Nephron (organoid): ENCODE results near the gene TRPC4AP.

Source experiments
- H3K27ac Mint-ChIP-seq, 3 experiments: 2 replicates each; pipeline ENCODE4 v1.8.0; 2020; ENCODE audit warnings: mixed read lengths in 3 of 3, mild to moderate bottlenecking in 2 of 3, moderate library complexity in 1 of 3
- H3K27me3 Mint-ChIP-seq: 2 replicates; pipeline ENCODE4 v1.8.0; 2021; ENCODE audit warnings: low read depth, mild to moderate bottlenecking, moderate library complexity, mixed read lengths
- H3K36me3 Mint-ChIP-seq: 2 replicates; pipeline ENCODE4 v1.8.0; 2020; ENCODE audit warnings: low read depth, mixed read lengths
- H3K4me1 Mint-ChIP-seq: 2 replicates; pipeline ENCODE4 v1.8.0; 2020; ENCODE audit warnings: mixed read lengths
- H3K4me3 Mint-ChIP-seq, 3 experiments: 2 replicates each; pipeline ENCODE4 v1.8.0; 2020; ENCODE audit warnings: mild to moderate bottlenecking in 3 of 3, mixed read lengths in 3 of 3, moderate library complexity in 2 of 3
- H3K9me3 Mint-ChIP-seq: 2 replicates; pipeline ENCODE4 v1.8.0; 2020; ENCODE audit warnings: mixed read lengths
- TF ChIP-seq, protein P1 (sequence below), 3 experiments: fragments of 200-600 bp; sonication (generic); IDR thresholded peaks; one replicate each; pipeline ENCODE4 v1.5.0; 2021; ENCODE audit warnings: antibody characterized with exemption in 3 of 3; ENCODE audit not compliant: unreplicated experiment in 3 of 3

TRPC4AP gene

DNA sequence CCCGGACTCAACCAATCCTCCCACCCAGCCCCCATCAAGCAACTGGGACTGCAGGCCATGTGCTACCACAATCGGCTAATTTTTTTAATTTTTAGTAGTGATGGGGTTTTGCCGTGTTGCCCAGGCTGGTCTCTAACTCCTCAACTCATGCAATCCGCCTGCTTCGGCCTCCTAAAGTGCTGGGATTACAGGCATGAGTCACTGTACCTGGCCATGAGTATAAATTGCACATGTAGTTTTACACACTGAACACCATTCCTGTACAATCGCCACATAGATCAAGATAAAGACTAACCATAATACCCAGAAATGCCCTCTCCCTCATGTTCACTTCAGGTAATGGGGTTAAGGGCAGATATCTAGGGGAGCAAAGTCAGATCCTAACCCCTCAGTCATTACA lies 26.4 kb downstream of the TRPC4AP start:
- TF ChIP-seq, protein P1, sequence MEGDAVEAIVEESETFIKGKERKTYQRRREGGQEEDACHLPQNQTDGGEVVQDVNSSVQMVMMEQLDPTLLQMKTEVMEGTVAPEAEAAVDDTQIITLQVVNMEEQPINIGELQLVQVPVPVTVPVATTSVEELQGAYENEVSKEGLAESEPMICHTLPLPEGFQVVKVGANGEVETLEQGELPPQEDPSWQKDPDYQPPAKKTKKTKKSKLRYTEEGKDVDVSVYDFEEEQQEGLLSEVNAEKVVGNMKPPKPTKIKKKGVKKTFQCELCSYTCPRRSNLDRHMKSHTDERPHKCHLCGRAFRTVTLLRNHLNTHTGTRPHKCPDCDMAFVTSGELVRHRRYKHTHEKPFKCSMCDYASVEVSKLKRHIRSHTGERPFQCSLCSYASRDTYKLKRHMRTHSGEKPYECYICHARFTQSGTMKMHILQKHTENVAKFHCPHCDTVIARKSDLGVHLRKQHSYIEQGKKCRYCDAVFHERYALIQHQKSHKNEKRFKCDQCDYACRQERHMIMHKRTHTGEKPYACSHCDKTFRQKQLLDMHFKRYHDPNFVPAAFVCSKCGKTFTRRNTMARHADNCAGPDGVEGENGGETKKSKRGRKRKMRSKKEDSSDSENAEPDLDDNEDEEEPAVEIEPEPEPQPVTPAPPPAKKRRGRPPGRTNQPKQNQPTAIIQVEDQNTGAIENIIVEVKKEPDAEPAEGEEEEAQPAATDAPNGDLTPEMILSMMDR (IDR thresholded peaks at IDR 0.05; ENCODE audit: unreplicated experiment in 3 of 3) = no peak
- Mint-ChIP-seq H3K27ac (no peak overlapping the region), H3K36me3 (peaks cover 66% of the 10 kb centered on the region), H3K9me3 (peaks cover 3% of the 10 kb centered on the region), H3K4me3 (no peak overlapping the region), H3K27me3 (no peaks in the 10 kb centered on the region), H3K4me1 (no peaks in the 10 kb centered on the region)

GRCh38 chr20:35065181-35065580 lies 27.4 kb downstream of the TRPC4AP start:
- no peaks in the 10 kb centered on the region for H3K4me1 Mint-ChIP-seq
- TF ChIP-seq, protein P1 (IDR thresholded peaks at IDR 0.05; ENCODE audit: unreplicated experiment in 3 of 3) = no peak
- no peak overlapping the region for H3K27ac Mint-ChIP-seq
- H3K9me3 Mint-ChIP-seq = peaks cover 8% of the 10 kb centered on the region
- peaks cover 67% of the 10 kb centered on the region for H3K36me3 Mint-ChIP-seq
- H3K4me3 Mint-ChIP-seq = no peak overlapping the region
- H3K27me3 Mint-ChIP-seq = no peaks in the 10 kb centered on the region

DNA sequence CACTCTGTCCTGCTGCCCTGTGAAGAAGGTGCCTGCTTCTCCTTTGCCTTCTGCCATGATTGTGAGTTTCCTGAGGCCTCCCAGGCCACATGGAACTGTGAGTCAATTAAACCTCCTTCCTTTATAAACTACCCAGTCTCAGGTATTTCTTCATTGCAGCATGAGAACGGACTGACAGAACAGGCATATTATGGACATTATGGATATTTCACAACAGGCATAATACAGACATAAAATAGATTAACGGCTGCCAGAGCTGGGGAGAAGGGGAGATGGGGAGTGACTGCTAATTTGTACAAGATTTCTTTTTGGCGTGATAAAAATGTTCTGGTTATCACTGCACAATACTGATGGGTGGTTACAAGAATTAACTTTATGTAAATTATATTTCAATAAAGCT lies 29.4 kb downstream of the TRPC4AP start:
- H3K4me1 Mint-ChIP-seq = peaks cover 3% of the 10 kb centered on the region
- no peak overlapping the region for H3K4me3 Mint-ChIP-seq
- H3K27me3 Mint-ChIP-seq = no peaks in the 10 kb centered on the region
- TF ChIP-seq, protein P1 (IDR thresholded peaks at IDR 0.05; ENCODE audit: unreplicated experiment in 3 of 3) = no peak
- peaks cover 12% of the 10 kb centered on the region for H3K9me3 Mint-ChIP-seq
- H3K36me3 Mint-ChIP-seq = peaks cover 73% of the 10 kb centered on the region
- no peak overlapping the region for H3K27ac Mint-ChIP-seq

DNA sequence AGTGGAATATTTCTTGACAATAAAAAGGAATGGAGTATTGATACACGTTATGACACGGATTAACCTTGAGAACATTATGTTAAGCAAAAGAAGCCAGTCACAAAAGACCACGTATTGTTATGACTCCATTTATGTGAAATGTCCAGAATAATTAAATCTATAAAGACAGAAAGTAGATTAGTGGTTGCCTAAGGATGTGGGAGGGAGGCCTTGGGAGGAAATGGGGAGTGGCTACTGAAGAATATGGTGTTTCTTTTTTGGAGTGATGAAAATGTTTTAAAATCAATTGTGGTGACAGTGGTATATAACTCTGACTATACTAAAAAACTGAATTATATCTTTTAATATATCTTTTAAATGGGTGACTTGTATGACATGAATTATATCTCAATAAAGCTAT lies 30.1 kb downstream of the TRPC4AP start:
- Mint-ChIP-seq H3K9me3 (peaks cover 12% of the 10 kb centered on the region), H3K4me1 (peaks cover 8% of the 10 kb centered on the region), H3K27ac (no peak overlapping the region), H3K36me3 (peaks cover 72% of the 10 kb centered on the region), H3K27me3 (no peaks in the 10 kb centered on the region), H3K4me3 (no peak overlapping the region)
- TF ChIP-seq, protein P1 (IDR thresholded peaks at IDR 0.05; ENCODE audit: unreplicated experiment in 3 of 3) = no peak

DNA sequence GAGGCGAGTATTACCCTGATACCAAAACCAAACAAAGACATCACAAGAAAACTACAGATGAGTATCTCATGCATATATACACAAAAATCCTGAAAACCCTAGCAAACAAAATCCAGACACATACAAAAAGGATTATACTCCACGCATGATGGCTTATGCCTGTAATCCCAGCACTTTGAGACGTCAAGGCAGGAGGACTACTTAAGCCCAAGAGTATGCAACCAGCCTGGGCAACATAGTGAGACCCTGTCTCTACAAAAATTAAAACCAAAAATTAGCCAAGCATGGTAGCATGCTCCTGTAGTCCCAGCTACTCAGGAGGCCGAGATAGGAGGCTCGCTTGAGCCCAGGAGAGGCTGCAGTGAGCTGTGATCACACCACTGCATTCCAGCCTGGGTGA lies 32.4 kb downstream of the TRPC4AP start:
- Mint-ChIP-seq H3K36me3 (peaks cover 72% of the 10 kb centered on the region), H3K27me3 (no peaks in the 10 kb centered on the region), H3K9me3 (peaks cover 12% of the 10 kb centered on the region), H3K4me1 (peaks cover 8% of the 10 kb centered on the region), H3K4me3 (no peak overlapping the region), H3K27ac (no peak overlapping the region)
- TF ChIP-seq, protein P1 (IDR thresholded peaks at IDR 0.05; ENCODE audit: unreplicated experiment in 3 of 3) = no peak

GRCh38 chr20:35059612-35060011 lies 33.0 kb downstream of the TRPC4AP start:
- Mint-ChIP-seq H3K27ac (no peak overlapping the region), H3K36me3 (peaks cover 78% of the 10 kb centered on the region), H3K27me3 (no peaks in the 10 kb centered on the region), H3K4me1 (peaks cover 8% of the 10 kb centered on the region), H3K4me3 (no peak overlapping the region), H3K9me3 (peaks cover 12% of the 10 kb centered on the region)
- TF ChIP-seq, protein P1 (IDR thresholded peaks at IDR 0.05; ENCODE audit: unreplicated experiment in 3 of 3) = no peak
